Kidney (tissue), 14 donors: Measurements from ENCODE around the gene IRF4. TPM values are rescaled to one million over a fixed set of nuclear protein-coding genes. Genes with fewer than 3 reads are reported as not detected.

Experiments used
- DNase-seq, 5 donors: peaks; one replicate each; pipeline ENCODE4 v3.0.0-alpha.2; 2013 to 2020
- FAIRE-seq: peaks from 2 replicates; lab custom pipeline; 2012; peaks lifted over from hg19 to GRCh38; lab: Jason Lieb, UNC
- H3K27ac ChIP-seq, 2 donors: one replicate each; pipeline ENCODE4 v1.7.0; 2013; ENCODE audit warnings: low read depth in 2 of 2, low read length in 2 of 2, inconsistent platforms in 1 of 2
- H3K27me3 ChIP-seq: one replicate; pipeline ENCODE4 v1.7.1; 2013; ENCODE audit warnings: low read length, inconsistent platforms; ENCODE audit not compliant: control insufficient read depth, insufficient read depth
- H3K36me3 ChIP-seq, 3 donors: one replicate each; pipeline versions ENCODE4 v1.7.0 to v1.7.1; 2013; ENCODE audit warnings: low read length in 3 of 3, control low read depth in 1 of 3, inconsistent platforms in 1 of 3; ENCODE audit not compliant: insufficient read depth in 3 of 3, control insufficient read depth in 2 of 3
- H3K4me1 ChIP-seq, 3 donors: one replicate each; pipeline versions ENCODE4 v1.7.0 to v1.7.1; 2013; ENCODE audit warnings: low read length in 3 of 3, inconsistent platforms in 1 of 3, low read depth in 1 of 3; ENCODE audit not compliant: control insufficient read depth in 2 of 3, insufficient read depth in 2 of 3
- H3K4me3 ChIP-seq, 3 donors: one replicate each; pipeline versions ENCODE4 v1.7.0 to v1.8.1; 2013; ENCODE audit warnings: low read length in 3 of 3, control low read depth in 1 of 3, inconsistent platforms in 1 of 3
- H3K9ac ChIP-seq, 3 donors: one replicate each; pipeline versions ENCODE4 v1.7.0 to v1.7.1; 2013; ENCODE audit warnings: low read length in 3 of 3, control low read depth in 1 of 3, inconsistent platforms in 1 of 3
- H3K9me3 ChIP-seq, 3 donors: one replicate each; pipeline versions ENCODE4 v1.7.0 to v1.7.1; 2013; ENCODE audit warnings: low read length in 3 of 3, control low read depth in 1 of 3, inconsistent platforms in 1 of 3; ENCODE audit not compliant: control insufficient read depth in 2 of 3, insufficient read depth in 1 of 3
- intact Hi-C: fragments of 100-400 bp; cut with DNase I; formaldehyde crosslinking; loops from one replicate; pipeline ENCODE4 v1.11.1; 2022
- polyA plus RNA-seq: library from polyadenylated mRNA; stranded (reverse); fragments of 350-450 nt; fragmentation: Illumina TruSeq; extraction: RNeasy Lipid Tissue Mini Kit (QIAGEN cat#74804); gene quantifications from one replicate; pipeline ENCODE4 v1.2.3, GENCODE V29; 2014; ENCODE audit warnings: low read depth, low replicate concordance; ENCODE audit not compliant: insufficient read depth
- total RNA-seq: library from RNA; stranded (reverse); fragmentation: NEBNext Ultra II Directional; extraction: Animal tissue kit (Norgen Biotek cat#: 25700); gene quantifications from one replicate; pipeline ENCODE4 v1.2.1, GENCODE V29; 2021
- TF ChIP-seq, protein P1 (sequence below): IDR thresholded peaks from 3 replicates; pipeline ENCODE4 v1.5.1; 2012; ENCODE audit warnings: mild to moderate bottlenecking, moderate library complexity, borderline replicate concordance; ENCODE audit not compliant: insufficient read depth; ENCODE audit errors: extremely low read depth
- donor health status: control.
- donor health status: control.
- donor health status: control.
- donor health status: control.
- donor health status: control.
- donor health status: DM: yes; HTN: yes; CAD: no.
- donor health status: Normal renal cell carcinoma (clear cell type).

Gene IRF4
- total and polyA plus RNA-seq, 2 donors from 2014 or later = 23.7 TPM; not detected in 1

DNA sequence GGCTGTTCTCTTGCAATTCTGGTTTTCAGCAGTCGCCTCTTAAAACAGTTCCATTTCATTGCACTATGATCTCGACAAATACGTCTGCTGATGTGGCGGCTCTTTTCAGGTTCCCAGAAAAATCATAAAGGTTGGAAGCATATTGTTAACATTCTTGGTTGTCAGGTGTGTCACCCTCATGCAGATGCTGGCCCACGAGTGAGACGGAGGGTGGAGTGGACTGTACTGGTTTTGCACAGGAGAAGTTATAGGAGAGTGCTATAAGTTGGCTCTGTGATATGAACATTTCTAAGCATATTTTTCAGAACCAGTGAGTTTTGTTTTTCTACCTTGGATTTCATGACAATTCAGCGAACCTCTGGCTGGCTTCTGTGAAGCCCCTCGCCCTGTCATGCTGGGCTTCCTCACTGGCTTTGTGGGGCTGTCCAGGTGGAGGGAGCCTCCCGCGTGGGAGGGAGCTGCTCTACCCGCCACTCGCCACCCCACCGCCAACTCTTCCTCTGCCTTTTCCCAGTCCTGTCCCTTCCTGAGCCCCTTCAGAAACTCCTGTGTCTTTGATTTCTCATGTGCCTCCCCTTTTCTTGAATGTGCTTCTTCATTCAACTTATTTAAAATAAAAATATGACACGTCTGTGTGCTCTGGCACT lies 10.6 kb downstream of the IRF4 start:
- TF ChIP-seq, protein P1, sequence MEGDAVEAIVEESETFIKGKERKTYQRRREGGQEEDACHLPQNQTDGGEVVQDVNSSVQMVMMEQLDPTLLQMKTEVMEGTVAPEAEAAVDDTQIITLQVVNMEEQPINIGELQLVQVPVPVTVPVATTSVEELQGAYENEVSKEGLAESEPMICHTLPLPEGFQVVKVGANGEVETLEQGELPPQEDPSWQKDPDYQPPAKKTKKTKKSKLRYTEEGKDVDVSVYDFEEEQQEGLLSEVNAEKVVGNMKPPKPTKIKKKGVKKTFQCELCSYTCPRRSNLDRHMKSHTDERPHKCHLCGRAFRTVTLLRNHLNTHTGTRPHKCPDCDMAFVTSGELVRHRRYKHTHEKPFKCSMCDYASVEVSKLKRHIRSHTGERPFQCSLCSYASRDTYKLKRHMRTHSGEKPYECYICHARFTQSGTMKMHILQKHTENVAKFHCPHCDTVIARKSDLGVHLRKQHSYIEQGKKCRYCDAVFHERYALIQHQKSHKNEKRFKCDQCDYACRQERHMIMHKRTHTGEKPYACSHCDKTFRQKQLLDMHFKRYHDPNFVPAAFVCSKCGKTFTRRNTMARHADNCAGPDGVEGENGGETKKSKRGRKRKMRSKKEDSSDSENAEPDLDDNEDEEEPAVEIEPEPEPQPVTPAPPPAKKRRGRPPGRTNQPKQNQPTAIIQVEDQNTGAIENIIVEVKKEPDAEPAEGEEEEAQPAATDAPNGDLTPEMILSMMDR = no peak
- Histone ChIP-seq H3K4me3 (no peak overlapping the region), H3K36me3 (no peaks in the 10 kb centered on the region), H3K27me3 (no peaks in the 10 kb centered on the region), H3K9ac (no peak overlapping the region), H3K27ac (no peak overlapping the region), H3K9me3 (no peaks in the 10 kb centered on the region), H3K4me1 (no peaks in the 10 kb centered on the region)
- intact Hi-C loops = no loop called here
- FAIRE-seq = no peak
- peak in 1 of 5 donors; percentile 52 for DNase-seq

DNA sequence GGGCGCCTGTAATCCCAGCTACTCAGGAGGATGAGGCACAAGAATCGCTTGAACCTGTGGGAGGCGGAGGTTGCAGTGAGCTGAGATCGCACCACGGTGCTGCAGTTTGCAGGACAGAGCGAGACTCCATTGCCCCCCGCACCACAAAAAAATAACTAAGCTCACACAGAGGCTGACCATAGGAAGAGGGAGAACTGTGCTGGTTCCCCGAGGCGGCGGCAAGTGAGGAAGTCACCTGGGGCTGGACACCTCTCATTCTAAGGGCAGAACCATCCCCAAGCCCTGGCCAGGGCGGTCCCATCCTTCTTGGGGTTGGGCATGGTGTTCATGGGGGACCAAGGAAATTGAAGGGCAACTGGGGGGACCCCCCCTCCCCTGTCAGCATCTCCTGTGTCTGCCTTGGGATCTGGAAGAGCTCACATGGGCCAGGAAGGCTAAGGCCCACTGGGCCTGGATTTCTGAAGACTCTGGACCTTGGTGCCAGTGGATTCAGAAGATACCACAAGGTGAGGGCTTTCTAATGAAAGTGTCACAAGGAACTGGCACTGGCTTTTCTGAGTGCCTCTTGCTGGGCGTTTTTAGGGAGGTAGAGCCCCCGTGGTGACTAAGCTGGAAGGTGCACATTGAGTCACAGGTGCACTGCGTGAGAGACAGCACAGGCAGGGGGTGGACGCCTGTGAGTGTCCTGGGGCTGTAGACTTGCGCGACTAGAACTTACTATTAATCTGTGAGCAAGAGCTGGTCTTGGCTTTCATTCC lies 11.5 kb downstream of the IRF4 start:
- no peak for FAIRE-seq
- Histone ChIP-seq H3K27ac (no peak overlapping the region), H3K9me3 (no peaks in the 10 kb centered on the region), H3K4me3 (no peak overlapping the region), H3K36me3 (no peaks in the 10 kb centered on the region), H3K4me1 (no peaks in the 10 kb centered on the region), H3K9ac (no peak overlapping the region), H3K27me3 (no peaks in the 10 kb centered on the region)
- DNase-seq = no peak
- TF ChIP-seq, protein P1 = no peak
- intact Hi-C loops = no loop called here

DNA sequence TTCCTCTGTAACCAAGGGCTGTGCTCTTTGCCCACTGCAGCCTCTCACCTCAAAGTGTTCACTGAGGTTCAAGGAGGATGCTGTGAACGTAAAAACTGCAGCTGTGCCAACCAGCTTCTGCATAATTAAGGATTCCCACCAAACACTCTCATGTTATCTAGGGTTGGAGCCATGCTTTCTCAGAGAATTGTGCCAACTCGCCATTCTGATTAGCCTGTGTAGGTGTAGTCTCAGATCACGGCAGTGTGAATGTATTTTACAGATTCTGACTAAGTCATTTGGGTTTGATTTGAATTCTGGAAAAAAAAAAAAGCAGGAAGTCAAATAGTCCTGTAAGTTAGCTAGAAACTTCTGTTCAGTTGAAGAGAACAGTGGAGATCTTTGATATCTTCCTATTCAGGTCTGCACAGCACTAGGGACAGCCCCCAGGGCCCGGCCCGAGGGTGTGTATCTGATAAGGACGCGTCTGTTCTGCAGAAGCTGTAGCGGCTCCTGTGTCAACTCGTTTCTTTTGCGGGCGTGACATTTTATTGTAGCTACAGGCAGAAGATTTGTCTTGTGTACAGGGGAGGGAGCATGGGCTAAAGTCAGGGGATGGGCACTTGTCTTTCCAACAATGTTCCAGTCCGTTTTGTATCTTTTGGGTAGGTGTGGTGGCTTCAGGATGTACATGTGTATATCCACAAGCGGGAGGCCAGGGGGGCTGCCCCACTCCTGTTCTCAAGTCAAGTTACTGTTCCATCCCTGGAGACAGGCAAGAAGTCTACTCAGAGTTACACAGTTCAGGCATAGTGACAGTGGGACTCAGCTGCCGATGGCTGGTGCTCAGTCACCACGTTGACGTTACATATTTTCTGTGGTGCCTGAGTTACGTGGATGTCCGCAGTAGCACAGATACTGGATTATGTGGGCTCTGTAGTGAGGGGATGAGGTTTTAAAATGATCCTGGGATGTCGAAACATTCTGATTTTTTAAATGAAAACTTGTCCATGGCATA lies 12.4 kb downstream of the IRF4 start:
- TF ChIP-seq, protein P1 = no peak
- FAIRE-seq = no peak
- H3K4me3 ChIP-seq = no peak overlapping the region
- no peak overlapping the region for H3K27ac ChIP-seq
- H3K9me3 ChIP-seq = no peaks in the 10 kb centered on the region
- no peak for DNase-seq
- H3K27me3 ChIP-seq = no peaks in the 10 kb centered on the region
- no peaks in the 10 kb centered on the region for H3K36me3 ChIP-seq
- no peaks in the 10 kb centered on the region for H3K4me1 ChIP-seq
- H3K9ac ChIP-seq = no peak overlapping the region
- intact Hi-C loops = no loop called here
